Activated T-cell treated with anti-CD3 and anti-CD28 coated beads for 1 hour (primary cell): ENCODE measurements around the gene LIX1L.
A peak's percentile ranks its signal among the peaks of the same experiment; 100 is the strongest.

Experiments
- DNase-seq: peaks from one replicate; pipeline ENCODE4 v3.0.0-alpha.2; 2020; ENCODE audit warnings: low read depth

Gene LIX1L

GRCh38 chr1:145963265-145964019, 5.6 kb upstream of the LIX1L start:
- no peak for DNase-seq

GRCh38 chr1:145962157-145963102, 4.6 kb upstream of the LIX1L start:
- DNase-seq: no peak

- DNase-seq: peak; percentile 28
These were observed 3.8 kb upstream of the LIX1L start for GRCh38 chr1:145961425-145962156.

GRCh38 chr1:145961109-145961424, 3.2 kb upstream of the LIX1L start:
- DNase-seq: no peak

- peak; percentile 32 for DNase-seq
These were observed 2.8 kb upstream of the LIX1L start for GRCh38 chr1:145960468-145961108.

- DNase-seq: no peak
These were observed 2.2 kb upstream of the LIX1L start for GRCh38 chr1:145959957-145960467.

GRCh38 chr1:145959333-145959732, 1.5 kb upstream of the LIX1L start:
- DNase-seq: no peak

GRCh38 chr1:145958734-145959133, 917 bp upstream of the LIX1L start:
- no peak for DNase-seq

GRCh38 chr1:145956781-145957442, 905 bp downstream of the LIX1L start:
- DNase-seq: no peak

- DNase-seq: no peak
These were observed 1.5 kb downstream of the LIX1L start for GRCh38 chr1:145956361-145956760.

- no peak for DNase-seq
These were observed 2.4 kb downstream of the LIX1L start for GRCh38 chr1:145955436-145955835.

GRCh38 chr1:145953861-145954260, 4.0 kb downstream of the LIX1L start:
- no peak for DNase-seq

GRCh38 chr1:145952903-145953302, 4.9 kb downstream of the LIX1L start:
- no peak for DNase-seq

GRCh38 chr1:145951526-145951925, 6.3 kb downstream of the LIX1L start:
- no peak for DNase-seq

GRCh38 chr1:145949219-145949618, 8.6 kb downstream of the LIX1L start:
- no peak for DNase-seq

GRCh38 chr1:145947551-145947950, 10.3 kb downstream of the LIX1L start:
- no peak for DNase-seq

GRCh38 chr1:145946477-145946986, 11.3 kb downstream of the LIX1L start:
- DNase-seq: no peak

GRCh38 chr1:145944532-145944931, 13.3 kb downstream of the LIX1L start:
- DNase-seq: no peak

- no peak for DNase-seq
These were observed 14.9 kb downstream of the LIX1L start for GRCh38 chr1:145942871-145943270.

GRCh38 chr1:145942405-145942804, 15.4 kb downstream of the LIX1L start:
- DNase-seq: no peak

- no peak for DNase-seq
These were observed 20.4 kb downstream of the LIX1L start for GRCh38 chr1:145937436-145937835.
